Naive thymus-derived CD4-positive, alpha-beta T cell (primary cell): ENCODE results near the gene PRR35. TPM values are rescaled to one million over a fixed set of nuclear protein-coding genes. Genes with fewer than 3 reads are reported as not detected.

ENCODE experiments used
- ATAC-seq: fragments of 150-1000 bp; cut with Tn5 transposase; 2 replicates; pipeline ENCODE4 v1.10.0; 2021; ENCODE audit warnings: mild to moderate bottlenecking, moderate library complexity
- CTCF ChIA-PET: fragments of 350-600 bp; sonication (Branson Sonifier 250); formaldehyde crosslinking; loops from one replicate; lab custom pipeline; 2021; ENCODE audit warnings: antibody characterized with exemption; lab: Charles Lee
- POLR2A ChIA-PET: fragments of 350-600 bp; sonication (Branson Sonifier 250); formaldehyde crosslinking; loops from one replicate; lab custom pipeline; 2021; ENCODE audit warnings: antibody characterized with exemption, inconsistent platforms; lab: Charles Lee
- DNase-seq, 9 donors: peaks; one replicate each; pipeline versions ENCODE4 v3.0.0 to v3.0.0-alpha.2; 2020 to 2022; ENCODE audit warnings: mixed read lengths in 1 of 9
- H3K27ac ChIP-seq: one replicate; pipeline ENCODE4 v1.7.0; 2013; ENCODE audit warnings: mild to moderate bottlenecking, low read depth, low read length, moderate library complexity
- H3K27me3 ChIP-seq, 2 donors: one replicate each; pipeline ENCODE4 v1.7.0; 2013; ENCODE audit warnings: low read length in 2 of 2, mild to moderate bottlenecking in 2 of 2, moderate library complexity in 2 of 2; ENCODE audit not compliant: control insufficient read depth in 2 of 2, insufficient read depth in 2 of 2
- H3K36me3 ChIP-seq, 3 experiments: 1 replicate in 2 of 3; 2 replicates in 1 of 3; pipeline ENCODE4 v1.7.0; 2013; ENCODE audit warnings: low read length in 3 of 3, mild to moderate bottlenecking in 3 of 3, moderate library complexity in 1 of 3; ENCODE audit not compliant: insufficient read depth in 3 of 3, control insufficient read depth in 2 of 3
- H3K4me1 ChIP-seq, 2 donors: one replicate each; pipeline ENCODE4 v1.7.0; 2013; ENCODE audit warnings: low read length in 2 of 2, mild to moderate bottlenecking in 2 of 2, moderate library complexity in 1 of 2; ENCODE audit not compliant: control insufficient read depth in 2 of 2, insufficient read depth in 2 of 2
- H3K4me3 ChIP-seq: 2 replicates; pipeline ENCODE4 v1.7.0; 2013; ENCODE audit warnings: mild to moderate bottlenecking, low read length
- H3K9me3 ChIP-seq, 3 experiments: 1 replicate in 2 of 3; 2 replicates in 1 of 3; pipeline ENCODE4 v1.7.0; 2013; ENCODE audit warnings: low read length in 3 of 3; ENCODE audit not compliant: control insufficient read depth in 2 of 3
- H3K27ac Mint-ChIP-seq, 9 donors: one replicate each; pipeline ENCODE4 v1.8.0; 2020 to 2022; ENCODE audit warnings: mixed read lengths in 9 of 9, mild to moderate bottlenecking in 8 of 9, moderate library complexity in 5 of 9, inconsistent platforms in 2 of 9
- H3K27me3 Mint-ChIP-seq, 5 donors: one replicate each; pipeline ENCODE4 v1.8.0; 2021 to 2022; ENCODE audit warnings: mixed read lengths in 5 of 5, mild to moderate bottlenecking in 1 of 5
- H3K36me3 Mint-ChIP-seq, 5 donors: one replicate each; pipeline ENCODE4 v1.8.0; 2020 to 2022; ENCODE audit warnings: mixed read lengths in 5 of 5, mild to moderate bottlenecking in 3 of 5, inconsistent platforms in 1 of 5
- H3K4me1 Mint-ChIP-seq, 7 donors: one replicate each; pipeline ENCODE4 v1.8.0; 2020 to 2022; ENCODE audit warnings: mixed read lengths in 7 of 7, mild to moderate bottlenecking in 3 of 7, inconsistent platforms in 1 of 7
- H3K4me3 Mint-ChIP-seq, 10 donors: one replicate each; pipeline ENCODE4 v1.8.0; 2020 to 2022; ENCODE audit warnings: mild to moderate bottlenecking in 10 of 10, mixed read lengths in 10 of 10, moderate library complexity in 6 of 10, inconsistent platforms in 2 of 10
- H3K9me3 Mint-ChIP-seq, 11 donors: one replicate each; pipeline ENCODE4 v1.8.0; 2020 to 2022; ENCODE audit warnings: mixed read lengths in 11 of 11, mild to moderate bottlenecking in 4 of 11, inconsistent platforms in 1 of 11, moderate library complexity in 1 of 11
- intact Hi-C, 2 donors: fragments of 100-400 bp; cut with micrococcal nuclease; formaldehyde crosslinking; loops; one replicate each; pipeline ENCODE4 v1.15.1; 2023
- polyA plus RNA-seq, 2 donors: library from polyadenylated mRNA; unstranded; fragments of 300-500 nt; fragmentation: Illumina TruSeq; gene quantifications; one replicate each; pipeline ENCODE4 v1.2.3, GENCODE V29; 2021
- total RNA-seq, 6 experiments: library from RNA in 5 of 6; stranded (reverse) in 5 of 6; gene quantifications; 1 replicate in 5 of 6; 2 replicates in 1 of 6; pipeline ENCODE4 v1.2.3 and lab custom pipeline; 2021 to 2026

PRR35 gene
- total and polyA plus RNA-seq, 7 experiments from 2014 or later = not detected

DNA sequence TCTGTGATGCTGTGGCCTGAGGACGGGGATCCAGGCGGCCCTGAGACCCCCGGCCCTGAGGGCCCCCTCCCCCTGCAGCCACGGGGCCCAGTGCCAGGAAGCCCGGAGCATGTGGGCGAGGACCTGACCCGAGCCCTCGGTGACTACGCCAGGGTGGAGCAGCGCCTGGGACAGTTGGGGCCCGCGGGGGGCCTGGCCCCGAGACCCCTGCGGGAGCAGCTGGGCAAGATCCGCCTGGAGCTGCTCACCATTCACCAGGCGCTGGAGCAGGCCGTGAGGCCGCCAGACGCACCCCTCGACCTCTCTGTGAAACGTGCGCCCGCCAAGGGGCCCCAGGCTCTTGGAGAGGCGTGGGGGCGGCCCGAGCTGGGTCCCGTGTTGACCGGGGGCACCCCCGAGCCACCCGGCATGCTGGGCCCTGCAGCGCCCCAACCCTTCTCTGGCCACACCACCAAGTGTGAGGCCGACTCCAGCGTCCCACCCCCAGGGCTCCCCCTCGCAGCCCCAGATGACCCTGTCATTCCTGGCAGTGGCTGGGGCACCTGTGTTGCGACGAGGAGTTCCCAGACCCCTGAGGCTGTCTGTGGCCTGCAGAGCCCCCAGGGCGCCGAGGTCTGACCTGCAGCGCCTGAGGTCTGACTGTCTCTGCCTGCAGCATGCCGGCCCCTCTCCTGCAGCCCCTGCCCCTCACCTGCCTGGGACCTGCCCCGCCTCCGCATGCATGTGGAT is 4.7 kb downstream of the PRR35 start:
- H3K36me3 Mint-ChIP-seq = no peaks in the 10 kb centered on the region
- no peak for DNase-seq
- CTCF ChIA-PET = no interaction called here

DNA sequence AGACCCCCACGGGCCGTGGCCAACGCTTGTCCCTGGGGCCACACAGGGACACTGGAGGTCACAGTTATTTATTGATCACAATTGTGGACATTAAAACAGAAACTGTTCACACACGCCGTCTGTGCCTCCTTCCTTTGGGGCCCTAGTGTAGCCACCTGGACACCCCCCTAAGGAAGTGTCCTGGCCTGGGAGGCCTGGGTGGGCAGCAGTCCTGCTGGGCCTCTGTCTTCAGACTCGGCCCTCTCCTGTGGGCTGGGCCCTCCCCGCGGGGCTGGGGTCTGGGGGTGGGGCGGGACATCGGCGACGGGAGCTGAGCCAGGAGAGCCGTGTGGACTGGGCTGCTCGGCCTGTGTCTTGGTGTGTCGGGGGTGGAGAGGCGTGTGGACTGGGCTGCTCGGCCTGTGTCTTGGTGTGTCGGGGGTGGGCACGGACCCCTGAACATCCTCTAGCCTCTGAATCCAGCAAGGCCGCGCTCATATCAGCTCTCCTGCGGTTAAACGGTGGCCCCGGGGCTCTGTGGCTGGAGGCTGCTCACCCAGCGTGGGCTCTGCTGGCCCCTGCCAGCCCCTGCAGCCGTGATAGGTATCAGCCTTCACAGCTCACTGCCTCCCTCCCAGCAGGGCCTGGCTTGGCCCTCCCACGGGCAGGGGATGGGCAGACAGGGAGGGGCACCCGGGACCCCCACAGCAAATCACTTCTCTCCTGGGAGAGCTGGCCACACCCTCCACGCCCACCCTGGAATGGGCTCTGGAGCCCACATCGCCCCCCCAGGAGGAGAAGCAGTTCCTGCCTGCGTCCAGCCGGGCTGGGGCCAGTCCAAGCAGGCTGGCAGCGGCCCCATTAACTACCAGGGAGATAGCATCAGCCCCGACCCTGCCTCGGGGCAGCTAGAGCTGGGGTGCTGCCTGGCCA is 5.5 kb downstream of the PRR35 start:
- Histone ChIP-seq H3K27me3 (no peaks in the 10 kb centered on the region), H3K36me3 (no peaks in the 10 kb centered on the region), H3K4me1 (peaks cover 13 to 32% of the 10 kb centered on the region in 2 donors), H3K4me3 (no peak overlapping the region), H3K9me3 (no peaks in the 10 kb centered on the region), H3K27ac (peak overlapping the region; percentile 73)
- H3K27me3 Mint-ChIP-seq = peaks cover 0 to 9% (median 7%) of the 10 kb centered on the region in 5 donors
- peak overlapping the region in 2 of 9 donors; percentile 33 to 87 for H3K27ac Mint-ChIP-seq
- intact Hi-C loops = loop anchor here (5.0 kb wide), 2 partner anchors 72 to 163 kb away; partner anchors contain the start of genes DECR2 (in 1 of the 2) and METTL26 (in 1 of the 2)
- CTCF ChIA-PET = no interaction called here
- DNase-seq (no peak), ATAC-seq (no peak)
- H3K4me1 Mint-ChIP-seq = peaks cover 0 to 32% (median 18%) of the 10 kb centered on the region in 7 donors
- H3K9me3 Mint-ChIP-seq = peaks cover 0 to 3% (median 0%) of the 10 kb centered on the region in 11 donors
- POLR2A ChIA-PET = interaction anchor here (1.0 to 3.8 kb wide), 2 partner anchors 22 to 39 kb away, joined by 3 to 19 read pairs; no protein-coding TSS in a partner anchor
- no peaks in the 10 kb centered on the region for H3K36me3 Mint-ChIP-seq
- H3K4me3 Mint-ChIP-seq = peak overlapping the region in 1 of 10 donors; percentile 86

More for the DNA sequence above, 4.7 kb downstream of the PRR35 start:
- POLR2A ChIA-PET = no interaction called here
- H3K27ac ChIP-seq = no peak overlapping the region
- Mint-ChIP-seq H3K4me1 (peaks cover 0 to 29% (median 16%) of the 10 kb centered on the region in 7 donors), H3K4me3 (no peak overlapping the region), H3K27ac (no peak overlapping the region), H3K9me3 (peaks cover 0 to 3% (median 0%) of the 10 kb centered on the region in 11 donors), H3K27me3 (peaks cover 0 to 9% (median 7%) of the 10 kb centered on the region in 5 donors)
- no peaks in the 10 kb centered on the region for H3K27me3 ChIP-seq
- H3K4me3 ChIP-seq = no peak overlapping the region
- no peaks in the 10 kb centered on the region for H3K36me3 ChIP-seq
- no peak for ATAC-seq
- intact Hi-C loops = loop anchor here (5.0 kb wide), 2 partner anchors 72 to 163 kb away; partner anchors contain the start of genes DECR2 (in 1 of the 2) and METTL26 (in 1 of the 2)
- peaks cover 13 to 32% of the 10 kb centered on the region in 2 donors for H3K4me1 ChIP-seq
- H3K9me3 ChIP-seq = no peaks in the 10 kb centered on the region

DNA sequence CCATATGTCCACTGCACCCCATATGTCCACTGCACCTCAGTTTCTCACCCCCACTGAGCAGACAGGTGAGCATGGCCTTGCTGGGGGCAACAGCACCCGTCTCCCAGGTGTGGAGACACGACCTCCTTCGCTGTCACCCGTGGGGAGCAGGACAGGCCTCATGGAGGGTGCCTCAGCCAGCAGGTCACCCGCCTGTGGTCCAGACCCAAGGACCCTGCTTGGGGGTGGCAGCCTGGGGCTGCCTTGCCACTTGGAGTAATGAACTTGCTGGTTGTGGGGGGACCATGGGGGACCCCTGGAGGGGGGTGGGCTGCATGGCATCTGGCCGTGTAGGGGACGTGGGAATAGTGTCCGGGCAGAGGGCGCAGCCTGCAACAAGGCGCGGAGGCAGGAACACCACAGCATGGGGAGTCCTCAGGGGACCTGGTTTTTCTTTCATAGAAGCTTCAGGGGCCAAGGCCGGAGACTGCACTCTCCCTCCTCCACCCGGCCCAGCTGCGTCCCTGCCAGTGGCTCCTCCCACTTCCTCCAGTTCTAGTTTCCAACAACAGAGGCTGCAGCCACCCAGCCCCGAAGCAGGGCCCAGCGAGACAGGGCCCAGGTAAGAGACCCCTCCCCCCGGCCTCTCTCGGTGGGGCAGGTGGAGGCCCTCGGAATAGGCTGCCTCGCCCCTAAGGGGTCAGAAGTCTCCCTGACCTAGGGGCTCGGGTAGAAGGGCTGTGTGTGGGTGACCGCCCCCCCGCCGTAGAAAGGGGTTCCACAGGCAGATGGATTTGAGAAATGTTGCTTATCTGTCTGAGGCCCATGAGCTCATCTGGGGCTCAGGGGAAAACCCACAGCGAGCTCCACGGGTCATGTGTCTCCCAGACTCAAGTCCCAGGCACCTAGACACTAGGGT is 6.5 kb downstream of the PRR35 start, which contains the start of gene NHLRC4:
NHLRC4 (plus strand) TSS at position 531 of the 898 bp plus-strand sequence. CDS start 1,043 bp downstream, outside the sequence.
- peak in 8 of 9 donors; percentile 19 to 64 (median 52) for DNase-seq
- Mint-ChIP-seq H3K9me3 (peaks cover 0 to 8% (median 0%) of the 10 kb centered on the region in 11 donors), H3K36me3 (no peaks in the 10 kb centered on the region), H3K27me3 (peaks cover 0 to 8% (median 7%) of the 10 kb centered on the region in 5 donors), H3K27ac (peak within 1 kb of the TSS; percentile 54 to 89 (median 83)), H3K4me1 (peaks cover 10 to 42% (median 28%) of the 10 kb centered on the region in 7 donors), H3K4me3 (peak within 1 kb of the TSS; percentile 68 to 86 (median 76))
- ChIA-PET POLR2A (interaction anchor here (0.9 to 3.8 kb wide), 4 partner anchors 21 to 117 kb away, joined by 3 to 19 read pairs (median 4); partner anchors contain the start of gene METTL26), CTCF (interaction anchor here (0.6 to 0.7 kb wide), 2 partner anchors 391 to 960 kb away, joined by 3 read pairs; no protein-coding TSS in a partner anchor)
- peak within 1 kb of the TSS; percentile 53 for H3K4me3 ChIP-seq
- intact Hi-C loops = loop anchor here (5.0 kb wide), 2 partner anchors 71 to 164 kb away; partner anchors contain the start of genes DECR2 (in 1 of the 2) and METTL26 (in 1 of the 2)
- H3K36me3 ChIP-seq = no peaks in the 10 kb centered on the region
- peak; percentile 47 for ATAC-seq
- H3K27me3 ChIP-seq = no peaks in the 10 kb centered on the region
- no peaks in the 10 kb centered on the region for H3K9me3 ChIP-seq
- peak within 1 kb of the TSS; percentile 73 for H3K27ac ChIP-seq
- H3K4me1 ChIP-seq = peaks cover 13 to 32% of the 10 kb centered on the region in 2 donors

DNA sequence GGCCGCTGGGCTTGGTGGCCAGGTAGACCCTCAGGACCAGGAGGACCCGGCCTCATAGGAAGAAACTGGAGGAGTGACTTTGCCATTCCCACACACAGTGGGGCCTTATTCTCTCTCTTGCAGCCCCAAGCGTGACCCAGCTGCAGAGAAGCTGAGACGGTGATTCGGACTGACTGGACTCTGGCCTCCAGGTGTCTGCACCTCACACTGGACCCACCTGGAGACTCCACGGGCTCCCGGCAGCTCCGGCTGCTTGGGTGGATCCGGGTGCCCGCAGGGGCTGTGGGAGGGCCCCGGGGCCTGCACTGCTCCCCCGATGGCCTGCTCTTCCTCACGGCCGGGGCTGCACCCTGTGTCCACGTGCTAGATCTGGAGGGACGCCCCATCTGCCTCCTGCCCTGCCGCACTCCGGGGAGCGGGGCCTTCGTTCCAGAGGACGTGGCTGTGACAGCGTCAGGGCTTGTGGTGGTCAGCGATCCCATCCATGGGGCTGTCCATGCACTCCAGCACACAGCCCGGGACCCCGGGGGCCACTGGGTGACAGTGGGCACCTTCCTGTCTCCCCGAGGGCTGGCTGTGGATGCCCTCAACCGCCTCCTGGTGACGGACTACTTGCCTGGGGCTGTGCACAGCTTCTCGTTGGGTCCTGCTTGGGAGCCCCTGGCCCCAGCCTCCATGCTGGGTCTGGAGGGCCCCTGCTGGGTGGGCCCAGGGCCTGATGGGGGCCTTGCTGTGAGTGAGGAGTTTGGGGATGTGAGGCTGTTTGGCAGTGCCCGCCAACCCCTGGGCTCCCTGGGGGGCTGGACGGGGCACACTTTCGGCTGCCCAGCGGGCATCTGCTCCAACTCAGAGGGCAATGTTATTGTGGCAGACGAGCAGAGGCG is 7.4 kb downstream of the PRR35 start:
- H3K36me3 Mint-ChIP-seq = no peaks in the 10 kb centered on the region
- Histone ChIP-seq H3K27ac (peak overlapping the region; percentile 73), H3K27me3 (no peaks in the 10 kb centered on the region), H3K4me1 (peaks cover 13 to 32% of the 10 kb centered on the region in 2 donors), H3K4me3 (peak overlapping the region; percentile 53), H3K36me3 (peaks cover 0 to 4% (median 0%) of the 10 kb centered on the region in 3 experiments), H3K9me3 (no peaks in the 10 kb centered on the region)
- H3K27me3 Mint-ChIP-seq = peaks cover 0 to 3% (median 1%) of the 10 kb centered on the region in 5 donors
- ChIA-PET POLR2A (interaction anchor here (0.9 to 3.8 kb wide), 4 partner anchors 20 to 118 kb away, joined by 3 to 19 read pairs (median 4); partner anchors contain the start of gene METTL26), CTCF (interaction anchor here (0.6 to 0.7 kb wide), 2 partner anchors 392 to 959 kb away, joined by 3 read pairs; no protein-coding TSS in a partner anchor)
- peak overlapping the region; percentile 68 to 86 (median 76) for H3K4me3 Mint-ChIP-seq
- DNase-seq (no peak), ATAC-seq (no peak)
- H3K4me1 Mint-ChIP-seq = peaks cover 15 to 40% (median 28%) of the 10 kb centered on the region in 7 donors
- intact Hi-C loops = loop anchor here (2.0 to 5.0 kb wide), 3 partner anchors 39 to 165 kb away; partner anchors contain the start of genes DECR2 (in 1 of the 2) and METTL26 (in 1 of the 2)
- H3K27ac Mint-ChIP-seq = peak overlapping the region; percentile 54 to 89 (median 81)
- peaks cover 0 to 4% (median 0%) of the 10 kb centered on the region in 11 donors for H3K9me3 Mint-ChIP-seq
